NCI-H524 (cell line): ENCODE measurements around the gene SMC5.
A peak's percentile ranks its signal among the peaks of the same experiment; 100 is the strongest.
"Not testable (repeated sequence)": the region's sequence is repeated elsewhere in the genome, so short reads cannot be mapped to it uniquely, and the experiment has no call there.

Source experiments
- DNase-seq, 2 experiments: peaks; one replicate each; lab custom pipeline; 2025; lab: John Stamatoyannopoulos, UW

The SMC5 gene

DNA sequence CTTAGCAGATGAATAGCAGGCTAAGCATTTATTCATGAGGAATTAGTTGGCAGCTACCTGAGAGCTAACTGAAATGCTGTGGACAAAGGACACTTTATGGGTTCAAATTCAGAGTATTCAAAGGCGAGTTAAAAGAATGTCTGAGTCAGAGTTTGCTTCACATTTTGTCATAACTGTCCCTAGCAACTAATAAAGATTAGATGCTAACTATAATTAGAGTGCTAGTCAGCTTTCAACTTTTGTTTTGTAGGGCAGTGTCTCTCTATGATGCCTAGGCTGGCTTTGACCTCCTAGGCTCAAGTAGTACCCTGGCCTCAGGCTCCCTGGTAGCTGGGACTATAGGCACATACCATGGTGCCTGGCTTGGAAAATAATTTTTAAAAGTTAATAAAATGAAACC lies 4.6 kb downstream of the SMC5 start:
- DNase-seq = no peak

DNA sequence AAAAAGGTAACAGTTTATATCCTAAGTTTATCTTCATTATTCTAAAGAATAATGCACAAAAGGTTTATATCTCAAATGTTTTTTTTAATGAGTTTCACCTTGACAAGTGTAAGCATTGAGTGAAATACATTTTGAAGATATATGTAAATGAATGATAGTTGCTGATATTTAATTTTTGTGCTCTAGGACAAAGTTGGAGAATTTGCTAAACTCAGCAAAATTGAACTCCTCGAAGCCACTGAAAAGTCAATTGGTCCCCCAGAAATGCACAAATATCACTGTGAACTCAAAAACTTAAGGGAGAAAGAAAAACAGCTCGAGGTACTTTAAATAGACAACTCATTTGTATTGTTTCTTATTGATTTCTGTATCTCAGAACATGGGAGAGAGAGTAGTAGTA lies 19.5 kb downstream of the SMC5 start:
- DNase-seq = no peak

DNA sequence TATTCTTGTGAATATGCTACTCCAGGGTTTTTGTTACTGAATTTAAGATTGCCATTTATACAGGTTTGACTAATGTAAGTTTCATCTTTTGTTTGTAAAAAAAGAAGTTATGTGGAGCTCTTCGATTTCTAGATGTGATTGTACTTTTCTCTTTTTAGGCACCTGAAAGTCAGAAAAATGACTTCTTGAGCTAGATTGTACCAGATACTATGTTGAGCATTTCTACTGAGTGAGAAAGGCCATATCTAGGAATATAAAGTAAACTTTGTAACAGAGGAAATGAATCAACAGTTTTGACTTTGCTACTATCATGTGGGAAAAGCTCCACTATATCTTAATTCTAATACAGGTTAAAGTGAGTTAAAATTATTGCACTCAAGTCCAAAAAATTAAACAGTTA lies 25.1 kb downstream of the SMC5 start:
- DNase-seq = no peak

DNA sequence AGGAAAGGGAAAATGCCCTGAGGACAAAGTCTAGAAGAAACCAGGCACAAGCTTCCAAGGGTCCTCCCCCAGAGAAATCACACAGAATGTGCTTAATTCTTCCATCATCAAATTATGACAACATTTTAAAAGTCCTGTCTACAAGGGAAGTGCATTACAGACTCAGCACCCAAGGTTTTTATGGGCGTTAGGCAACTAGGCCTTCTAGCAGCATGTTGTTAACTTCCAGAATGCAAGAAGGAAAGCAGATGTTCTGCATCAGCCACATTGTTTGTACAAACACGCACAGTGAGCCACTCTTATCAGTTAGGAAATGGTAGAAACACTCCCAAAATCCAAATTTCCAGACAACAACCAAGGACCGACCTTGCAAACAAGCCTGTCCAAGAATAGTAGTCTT lies 26.5 kb downstream of the SMC5 start:
- DNase-seq = no peak

DNA sequence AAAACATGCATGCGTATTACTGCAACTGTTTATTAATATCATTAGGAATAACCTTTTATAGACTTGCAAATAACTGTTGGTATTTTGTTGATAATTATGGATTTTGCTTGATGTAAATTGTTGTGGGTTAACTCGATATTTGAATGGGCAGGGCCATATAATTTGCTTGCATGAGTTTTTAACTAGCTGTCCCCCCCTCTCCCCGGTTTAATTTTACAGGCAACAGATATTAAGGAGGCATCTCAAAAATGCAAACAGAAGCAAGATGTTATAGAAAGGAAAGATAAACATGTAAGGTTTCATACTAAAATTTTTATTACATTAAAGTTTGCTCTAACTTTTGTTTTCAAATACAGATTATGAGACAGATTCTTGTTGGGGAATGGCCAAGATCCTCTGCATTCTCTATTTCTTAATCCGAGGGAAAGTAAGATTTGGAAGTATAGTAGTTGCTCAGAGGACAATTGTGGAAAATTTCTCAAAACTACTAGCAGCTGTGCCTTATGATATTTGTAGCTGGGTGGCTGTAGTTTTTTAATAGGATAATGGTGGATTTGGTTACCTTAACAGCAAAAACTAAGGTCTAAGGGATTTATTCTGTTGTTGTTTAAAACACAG lies 27.3 kb downstream of the SMC5 start:
- no peak for DNase-seq

DNA sequence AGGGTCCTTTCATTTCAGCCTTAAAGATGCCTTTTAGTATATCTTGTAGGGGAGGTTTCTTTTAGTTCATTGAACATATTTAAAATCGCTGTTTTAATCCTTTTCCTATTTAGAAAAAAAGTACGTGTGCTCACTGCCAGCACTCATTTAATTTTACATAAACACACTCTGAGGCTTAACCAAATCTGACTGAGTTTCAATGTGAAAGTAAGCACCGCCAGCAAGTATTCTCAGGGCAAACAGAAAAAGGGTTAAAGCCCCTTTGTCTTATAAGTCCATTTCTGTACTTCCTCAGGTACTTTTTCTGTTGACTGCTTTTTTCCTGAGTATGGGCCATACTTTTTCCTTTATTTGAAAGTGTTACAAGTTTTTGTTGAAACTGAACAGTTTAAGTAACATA lies 31.8 kb downstream of the SMC5 start:
- no peak for DNase-seq

DNA sequence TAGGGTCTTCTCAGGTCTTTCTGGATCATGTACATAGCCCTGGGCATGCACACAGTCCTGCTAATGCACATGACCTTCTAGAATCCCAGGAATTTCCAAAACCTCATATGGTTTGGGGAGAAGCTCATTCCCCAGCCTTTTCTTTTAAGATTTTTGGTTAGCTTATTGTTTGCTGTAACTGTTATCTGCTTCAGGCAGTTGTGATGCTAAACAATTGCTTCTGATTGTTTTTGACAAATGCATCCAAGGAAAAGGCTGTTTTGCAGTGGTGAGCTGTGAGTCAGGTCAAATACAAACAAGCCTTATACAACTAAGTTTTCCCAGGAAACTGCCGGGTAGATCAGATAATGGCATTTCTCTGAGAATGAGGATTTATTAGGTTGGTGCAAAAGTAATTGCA lies 32.7 kb downstream of the SMC5 start:
- DNase-seq = no peak

DNA sequence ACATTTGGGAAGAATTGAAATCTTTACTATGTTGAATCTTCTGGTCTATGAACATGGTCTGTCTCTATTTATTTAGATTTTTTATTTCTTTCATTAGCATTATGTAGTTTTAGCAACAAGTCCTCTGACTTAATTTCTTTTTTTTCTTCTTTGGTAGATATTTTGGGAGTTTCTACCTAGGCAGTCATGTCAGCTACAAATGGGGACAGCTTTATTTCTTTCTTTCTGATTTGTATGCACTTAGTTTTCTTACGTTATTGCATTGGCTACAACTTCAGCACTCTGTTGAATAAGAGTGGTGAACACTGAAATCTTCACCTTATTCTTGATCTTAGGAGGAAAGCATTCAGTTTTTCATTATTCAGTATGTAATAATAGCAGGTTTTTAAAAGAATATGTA lies 33.5 kb downstream of the SMC5 start:
- no peak for DNase-seq

DNA sequence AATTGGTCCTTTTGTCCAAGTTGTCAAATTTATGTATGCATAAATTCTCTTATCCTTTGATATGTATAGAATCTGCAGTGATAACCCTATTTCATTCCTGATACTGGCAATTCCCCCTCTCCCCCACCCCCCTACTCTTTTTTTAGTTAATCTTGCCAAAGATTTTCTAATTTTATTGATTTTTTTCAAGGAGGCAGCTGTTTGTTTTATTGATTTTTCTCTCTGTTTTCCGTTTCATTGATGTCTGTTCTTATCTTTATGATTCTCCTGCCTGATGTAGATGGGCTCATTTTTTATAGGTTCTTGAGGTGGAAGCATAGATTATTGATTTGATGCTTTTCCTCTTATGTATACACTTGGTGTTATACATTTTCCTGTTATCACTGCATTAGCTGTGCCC lies 34.4 kb downstream of the SMC5 start:
- DNase-seq = no peak

DNA sequence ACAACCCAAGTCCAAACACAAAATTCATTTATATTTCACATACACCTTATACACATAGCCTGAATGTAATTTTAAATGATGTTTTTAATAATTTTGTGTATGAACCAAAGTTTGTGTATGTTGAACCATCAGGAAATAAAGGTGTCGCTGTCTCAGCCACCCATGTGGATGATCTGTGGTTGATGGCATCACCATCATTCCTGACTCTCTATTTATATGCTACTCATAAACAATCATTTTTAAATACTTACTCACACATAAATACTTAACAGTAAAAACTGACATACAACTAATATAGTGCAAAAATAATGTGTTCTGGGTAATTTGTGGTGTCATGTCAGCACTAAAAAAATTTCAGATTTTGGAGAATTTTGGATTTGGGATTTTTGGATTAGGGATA lies 38.4 kb downstream of the SMC5 start:
- no peak for DNase-seq

DNA sequence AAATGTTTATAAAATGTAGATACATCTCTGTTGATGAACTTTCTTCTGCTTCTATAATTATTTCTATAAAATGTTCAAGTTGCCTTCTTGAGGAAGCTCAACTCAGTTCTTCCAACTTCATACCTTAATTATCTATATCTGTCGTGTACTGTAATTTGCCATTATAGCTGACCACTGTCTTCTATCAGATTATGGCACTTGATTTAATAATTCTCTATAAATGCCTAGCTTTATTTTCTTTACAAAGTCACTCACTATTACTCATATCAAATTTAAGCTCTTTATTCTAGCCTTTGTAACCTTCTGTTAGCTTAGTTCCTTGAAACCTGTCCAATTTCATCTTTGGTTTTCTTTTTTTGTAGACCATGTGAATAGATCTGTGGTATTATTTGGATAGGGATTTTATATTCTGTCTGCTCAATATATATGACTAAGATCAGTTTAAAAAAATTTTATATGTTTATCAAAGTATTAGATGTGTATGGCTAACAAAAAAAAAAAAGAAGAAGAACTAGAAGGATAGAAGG lies 39.5 kb downstream of the SMC5 start:
- no peak for DNase-seq

DNA sequence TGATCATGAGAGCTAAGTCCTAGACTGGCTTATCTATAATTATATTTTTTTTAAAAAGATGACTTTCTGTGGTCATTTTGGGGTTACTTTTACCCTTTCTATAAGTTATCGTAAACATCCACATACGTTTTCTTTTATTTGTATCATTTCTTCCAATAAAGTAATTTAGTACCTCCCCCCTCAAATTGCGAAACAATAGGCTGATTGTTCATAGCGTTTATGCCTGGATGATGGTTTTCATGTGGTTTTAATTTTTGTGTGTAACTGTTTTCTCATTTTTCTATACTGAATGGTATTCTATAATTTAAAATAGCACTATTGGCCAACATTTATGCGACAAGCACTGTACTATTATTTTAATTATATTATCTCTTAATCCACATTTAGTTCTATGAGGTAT lies 44.5 kb downstream of the SMC5 start:
- DNase-seq = no peak

DNA sequence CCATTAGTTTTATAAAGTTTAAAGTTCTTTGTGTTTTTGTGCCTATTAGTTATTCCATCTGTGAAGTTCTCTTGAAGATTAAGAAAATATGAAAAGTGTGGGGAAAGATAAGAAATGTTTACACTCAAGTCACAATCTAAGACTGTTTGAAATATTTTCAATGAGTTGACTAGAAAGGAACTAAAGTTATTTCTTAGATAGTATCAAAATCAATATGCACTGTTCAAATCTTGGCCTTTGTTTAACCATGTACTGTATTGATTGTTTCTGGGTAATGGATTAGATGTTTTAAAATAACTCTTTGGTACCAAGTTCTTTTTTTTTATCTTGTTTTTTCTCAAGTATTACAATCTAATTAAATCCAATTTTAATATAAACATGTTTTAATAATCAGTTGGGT lies 46.0 kb downstream of the SMC5 start:
- DNase-seq = no peak

DNA sequence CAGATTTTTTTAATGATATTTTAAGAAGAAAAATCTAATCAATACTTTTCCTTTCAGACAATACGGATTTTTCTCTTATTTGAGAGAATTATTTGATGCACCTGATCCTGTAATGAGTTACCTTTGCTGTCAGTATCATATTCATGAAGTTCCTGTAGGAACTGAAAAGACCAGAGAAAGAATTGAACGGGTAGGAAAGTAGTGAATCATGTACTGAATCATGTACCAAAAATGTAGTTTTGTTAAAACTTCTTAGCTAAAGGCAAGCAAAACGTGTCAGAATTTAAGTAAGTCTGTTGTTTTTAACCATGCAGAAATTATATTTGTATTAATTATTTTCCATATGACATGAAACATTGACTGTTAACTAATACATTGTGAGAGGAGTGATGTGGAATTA lies 56.6 kb downstream of the SMC5 start:
- no peak for DNase-seq

DNA sequence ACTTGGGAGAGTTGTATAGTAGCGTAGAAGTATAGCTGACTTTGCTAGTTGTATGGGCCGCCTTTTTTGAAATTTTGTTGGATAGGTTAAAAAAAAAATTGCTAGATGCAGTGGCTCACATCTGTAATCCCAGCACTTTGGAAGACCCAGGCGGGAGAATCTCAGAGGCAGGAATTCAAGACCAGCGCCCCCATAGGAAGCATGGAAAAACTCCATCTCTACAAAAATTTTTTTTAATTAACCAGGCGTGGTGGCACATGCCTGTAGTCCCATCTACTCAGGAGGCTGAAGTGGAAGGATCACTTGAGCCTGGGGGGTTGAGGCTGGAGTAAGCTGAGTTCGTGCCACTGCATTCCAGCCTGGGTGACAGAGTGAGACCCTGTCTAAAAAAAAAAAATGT lies 59.2 kb downstream of the SMC5 start:
- no peak for DNase-seq

DNA sequence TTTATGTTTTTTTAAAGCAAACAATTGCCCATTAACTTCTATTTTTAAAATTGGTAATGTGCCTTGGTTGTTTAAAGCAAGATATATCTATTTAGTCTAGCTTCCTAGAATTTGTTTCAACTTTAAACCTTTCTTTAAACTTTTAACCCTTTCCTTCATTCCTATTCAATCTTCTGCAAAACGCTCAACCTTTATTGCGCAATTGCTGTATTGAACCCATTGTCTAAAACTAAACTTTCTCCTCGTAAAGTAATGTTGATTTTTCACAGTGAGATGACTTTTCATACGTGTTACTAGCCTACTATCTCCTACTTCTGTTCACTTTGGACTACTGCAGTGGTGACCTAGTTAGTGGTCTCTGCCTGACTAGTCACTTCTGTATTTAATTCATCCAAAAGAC lies 63.3 kb downstream of the SMC5 start:
- DNase-seq = no peak

DNA sequence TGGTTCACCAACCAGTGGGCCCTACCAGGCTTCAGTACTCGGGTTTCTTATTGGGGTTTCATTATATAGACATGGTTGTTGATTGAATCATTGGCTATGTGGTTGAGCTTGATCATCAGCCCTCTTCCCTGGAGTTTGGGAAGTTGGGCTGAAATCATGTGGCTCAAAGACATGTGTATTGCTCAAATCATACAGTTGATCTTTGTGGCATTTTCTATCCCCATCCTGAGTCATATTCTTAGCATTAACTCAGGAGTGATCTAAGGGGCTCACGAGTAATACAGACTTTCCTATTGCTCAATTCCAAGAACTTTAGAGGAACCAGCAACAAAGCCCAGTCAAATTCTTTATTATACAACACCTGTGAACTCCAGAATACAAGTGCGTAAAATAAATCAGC lies 66.2 kb downstream of the SMC5 start:
- DNase-seq = no peak

DNA sequence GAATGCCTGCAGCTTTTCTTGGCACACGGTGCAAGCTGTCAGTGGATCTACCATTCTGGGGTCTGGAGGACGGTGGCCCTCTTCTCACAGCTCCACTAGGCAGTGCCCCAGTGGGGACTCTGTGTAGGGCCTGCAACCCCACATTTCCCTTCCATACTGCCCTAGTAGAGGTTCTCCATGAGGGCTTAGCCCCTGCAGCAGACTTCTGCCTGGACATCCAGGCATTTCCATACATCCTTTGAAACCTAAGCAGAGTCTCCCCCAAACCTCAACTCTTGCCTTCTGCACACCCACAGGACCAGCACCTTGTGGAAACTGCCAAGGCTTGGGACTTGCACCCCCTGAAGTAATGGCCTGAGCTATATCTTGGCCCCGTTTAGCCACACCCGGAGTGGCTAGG lies 69.8 kb downstream of the SMC5 start:
- not testable (repeated sequence) for DNase-seq

DNA sequence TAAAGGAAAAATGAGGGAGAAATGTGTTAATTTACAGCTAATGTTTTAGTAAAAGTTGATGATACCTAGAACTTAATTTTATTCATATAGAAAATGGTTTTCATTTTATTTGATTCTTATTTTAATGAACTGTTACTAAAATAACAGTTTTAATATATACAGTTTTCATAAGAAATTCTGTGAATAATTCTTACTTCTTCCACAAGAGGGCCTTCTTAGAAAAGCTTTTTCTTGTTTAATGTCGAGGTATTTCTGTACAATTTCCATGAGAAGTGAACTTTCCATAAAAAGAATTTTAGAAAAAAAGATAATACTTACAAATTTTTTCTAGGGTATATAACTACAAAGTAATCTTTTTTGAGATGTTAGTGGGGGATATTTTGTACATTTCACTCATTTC lies 81.8 kb downstream of the SMC5 start:
- peak in 1 of 2 experiments; percentile 2 for DNase-seq

DNA sequence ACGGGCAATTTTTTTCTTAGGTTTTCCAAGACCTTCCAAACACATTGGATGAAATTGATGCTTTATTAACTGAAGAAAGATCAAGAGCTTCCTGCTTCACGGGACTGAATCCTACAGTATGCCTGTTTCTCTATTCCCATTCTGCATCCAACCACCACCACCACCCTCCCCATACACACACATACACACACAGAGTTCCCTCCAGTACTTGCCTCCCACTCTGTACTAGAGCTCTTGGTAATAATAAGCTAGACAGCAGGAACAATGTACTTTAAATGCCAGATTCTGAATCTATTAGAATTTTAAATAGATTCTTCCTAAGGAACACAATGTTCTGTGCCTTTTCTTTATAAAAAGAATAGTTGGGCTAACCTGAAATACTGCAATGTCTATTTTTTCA lies 88.3 kb downstream of the SMC5 start:
- no peak for DNase-seq

DNA sequence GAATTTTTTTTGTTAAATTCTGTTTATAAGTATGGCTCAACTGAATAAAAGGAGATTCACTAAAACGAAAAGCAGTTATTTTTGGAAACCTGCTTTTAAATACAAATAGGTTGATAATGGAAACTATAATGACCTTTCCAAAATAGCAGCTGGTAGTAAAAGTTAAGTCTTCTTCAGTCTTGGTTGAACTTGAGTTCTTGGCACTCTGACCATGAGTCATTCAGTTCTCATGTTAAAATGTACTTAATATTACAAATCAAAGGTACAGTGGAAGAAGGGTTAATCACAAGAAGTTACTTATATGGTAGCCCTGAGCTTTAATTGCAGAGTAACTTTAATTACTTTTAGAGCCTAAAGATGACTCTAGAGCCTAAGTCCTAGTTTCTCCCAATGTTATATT lies 93.6 kb downstream of the SMC5 start:
- DNase-seq = no peak

DNA sequence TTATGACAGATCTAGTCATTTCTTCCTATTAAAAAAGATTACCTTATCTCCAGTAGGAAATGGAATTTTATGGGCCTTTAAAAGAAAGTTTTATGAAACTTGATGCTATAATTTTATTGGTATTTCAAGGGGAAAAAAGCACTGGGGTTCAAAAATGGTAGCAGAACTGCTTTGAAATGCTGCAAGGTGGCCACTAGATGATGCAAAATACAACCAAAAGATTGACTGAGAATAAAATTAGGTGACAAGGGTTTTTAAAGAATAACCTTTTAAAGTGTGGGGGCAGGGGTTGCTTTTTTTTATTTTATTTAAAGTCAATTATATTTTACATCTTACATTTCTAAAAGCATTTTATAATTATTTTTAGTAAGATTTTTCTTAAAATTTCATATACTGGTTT lies 94.0 kb downstream of the SMC5 start:
- peak in 1 of 2 experiments; percentile 10 for DNase-seq

DNA sequence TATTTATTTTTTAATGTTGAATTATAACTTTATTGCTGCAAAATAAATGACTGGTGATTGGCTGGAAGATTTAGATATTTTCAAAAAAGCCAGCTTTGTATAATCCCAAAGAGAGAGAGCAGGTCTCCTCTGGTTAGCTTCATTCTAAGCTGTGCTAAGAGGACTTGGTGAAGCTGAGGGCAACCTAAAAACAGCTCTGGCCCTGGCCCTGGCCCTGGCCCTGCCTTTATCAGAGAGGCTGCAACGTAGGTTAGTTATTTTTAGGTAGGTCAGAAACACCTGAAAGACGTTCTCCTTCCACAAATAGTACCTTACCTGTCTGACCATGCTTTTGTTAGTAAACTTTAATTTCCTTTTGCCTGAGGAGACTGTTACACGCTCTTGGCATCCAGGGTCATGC lies 97.0 kb downstream of the SMC5 start:
- no peak for DNase-seq

DNA sequence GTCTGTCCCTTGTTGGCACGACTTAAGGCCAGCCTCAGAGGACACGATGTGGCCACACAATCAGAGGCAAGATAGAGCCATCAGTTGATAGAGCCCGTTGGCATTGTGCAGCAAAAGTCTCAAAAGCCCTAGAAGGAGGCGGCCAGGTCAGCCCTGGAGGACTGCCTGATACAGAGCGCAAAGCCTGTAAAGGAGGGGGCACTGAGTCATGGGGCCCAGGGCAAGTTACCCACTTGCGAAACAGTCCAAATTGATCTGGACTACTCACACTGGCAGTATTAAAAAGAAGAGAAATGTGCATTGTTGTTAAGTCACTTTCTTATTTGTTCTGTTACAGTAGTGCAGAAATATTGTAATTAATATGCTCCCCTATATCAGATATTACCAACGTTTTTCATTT lies 104.2 kb downstream of the SMC5 start:
- DNase-seq = no peak

DNA sequence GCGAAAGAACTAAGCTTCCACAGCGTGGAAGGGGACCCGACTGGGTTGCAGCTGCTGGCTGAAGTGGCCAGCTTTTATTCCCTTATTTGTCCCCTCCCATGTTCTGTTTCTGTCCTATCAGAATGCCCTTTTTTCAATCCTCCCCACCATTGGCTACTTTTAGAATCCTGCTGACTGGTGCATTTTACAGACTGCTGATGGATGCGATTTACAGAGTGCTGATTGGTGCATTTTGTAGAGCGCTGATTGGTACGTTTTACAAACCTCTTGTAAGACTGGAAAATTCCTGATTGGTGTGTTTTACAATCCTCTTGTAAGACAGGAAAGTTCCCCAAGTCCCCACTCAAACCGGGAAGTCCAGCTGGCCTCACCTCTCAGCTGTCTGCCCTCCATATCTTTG lies 105.0 kb downstream of the SMC5 start:
- no peak for DNase-seq
